ENCODE results near the gene SCGB2B2.
"Not testable (repeated sequence)": the region's sequence is repeated elsewhere in the genome, so short reads cannot be mapped to it uniquely, and the experiment has no call there.

SCGB2B2 gene

GRCh38 chr19:34668077-34668689, 8.8 kb downstream of the SCGB2B2 start:
- DNase-seq, result not testable (repeated sequence)

DNA sequence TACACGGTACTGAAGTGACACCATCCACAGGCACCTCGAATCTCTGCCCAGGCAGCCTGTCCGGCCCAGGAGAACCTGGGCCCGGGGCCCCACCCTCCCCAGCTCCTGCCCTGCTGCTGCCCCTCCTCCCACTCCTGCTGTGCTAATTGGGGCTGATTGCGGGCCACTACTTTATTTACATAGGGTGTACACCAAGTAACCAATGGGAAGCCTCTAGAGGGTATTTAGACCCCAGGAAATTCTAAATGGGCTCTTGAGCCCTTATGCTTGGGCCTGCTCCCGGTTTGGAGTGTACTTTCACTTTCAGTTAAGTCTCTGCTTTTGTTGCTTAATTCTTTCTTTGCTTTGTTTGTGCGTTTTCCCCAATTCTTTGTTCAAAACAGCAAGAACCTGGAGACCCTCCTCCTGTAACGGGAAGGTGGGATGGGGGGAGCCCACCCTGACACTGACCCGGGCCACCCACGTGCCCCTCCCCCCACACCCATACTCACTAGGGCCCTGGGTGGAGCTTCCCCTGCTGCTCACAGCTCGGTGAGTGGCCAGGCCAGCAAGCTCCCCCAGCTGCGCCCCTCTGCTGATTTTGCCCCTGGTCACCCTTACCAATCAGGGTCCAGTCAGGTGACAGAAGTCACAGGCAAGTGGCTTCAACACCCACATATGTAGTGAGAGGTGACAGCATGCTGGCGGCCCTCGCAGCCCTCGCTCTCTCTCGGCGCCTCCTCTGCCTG, 9.4 kb downstream of the SCGB2B2 start:
- no peak for DNase-seq

DNA sequence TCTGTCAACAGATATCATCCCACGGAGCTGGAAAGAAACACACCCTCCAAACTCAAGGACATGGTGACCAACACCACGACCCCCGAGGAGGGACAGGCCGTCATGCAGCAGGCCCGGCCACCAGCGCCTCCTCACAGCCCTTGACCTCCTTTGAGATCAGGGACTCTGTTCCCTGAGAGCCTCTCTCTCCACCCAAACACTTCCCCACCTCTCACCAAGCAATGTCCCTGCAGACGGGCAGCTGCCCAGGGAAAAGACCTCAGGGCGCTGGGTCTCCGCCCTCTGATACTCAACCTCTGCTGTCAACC, 10.0 kb downstream of the SCGB2B2 start:
- no peak for DNase-seq

DNA sequence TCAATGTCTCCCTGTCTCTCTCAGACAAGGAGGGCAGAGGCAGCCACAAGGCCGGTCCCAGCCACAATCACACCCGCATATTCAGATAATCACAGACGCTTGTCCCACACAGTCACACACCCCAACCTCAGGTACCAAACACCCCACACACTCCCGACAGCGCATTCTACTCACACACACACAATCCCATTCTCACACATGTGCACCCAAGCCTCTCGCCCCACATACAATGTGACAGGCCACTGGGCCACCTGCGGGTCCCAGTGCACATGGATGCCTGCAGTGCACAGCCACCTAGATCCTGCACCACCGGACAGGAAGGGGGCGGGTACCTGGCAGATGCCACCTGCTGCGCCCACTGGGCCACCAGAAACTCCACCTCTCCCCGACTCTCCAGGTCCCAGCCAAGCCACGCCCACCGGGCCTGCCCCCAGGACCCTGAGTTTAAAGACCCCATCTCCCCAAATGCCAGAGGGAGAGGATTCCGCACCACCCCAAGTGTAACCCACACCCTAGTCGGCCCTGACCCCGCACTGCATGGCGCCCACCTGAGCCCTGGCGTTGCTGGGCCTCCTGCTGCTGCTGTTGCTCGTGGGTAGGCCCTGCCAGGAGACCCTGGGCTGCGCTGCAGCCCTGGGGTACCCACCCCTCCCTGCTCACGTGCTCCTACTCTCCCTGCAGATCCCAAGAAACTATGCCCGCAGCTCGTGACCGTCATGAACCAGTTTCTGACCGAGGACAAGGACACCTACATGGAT, 10.6 kb downstream of the SCGB2B2 start:
- DNase-seq, result no peak

- not testable (repeated sequence) for DNase-seq
Observed at GRCh38 chr19:34665275-34665674, 11.7 kb downstream of the SCGB2B2 start.

GRCh38 chr19:34664870-34665269, 12.1 kb downstream of the SCGB2B2 start:
- DNase-seq, result no peak

DNA sequence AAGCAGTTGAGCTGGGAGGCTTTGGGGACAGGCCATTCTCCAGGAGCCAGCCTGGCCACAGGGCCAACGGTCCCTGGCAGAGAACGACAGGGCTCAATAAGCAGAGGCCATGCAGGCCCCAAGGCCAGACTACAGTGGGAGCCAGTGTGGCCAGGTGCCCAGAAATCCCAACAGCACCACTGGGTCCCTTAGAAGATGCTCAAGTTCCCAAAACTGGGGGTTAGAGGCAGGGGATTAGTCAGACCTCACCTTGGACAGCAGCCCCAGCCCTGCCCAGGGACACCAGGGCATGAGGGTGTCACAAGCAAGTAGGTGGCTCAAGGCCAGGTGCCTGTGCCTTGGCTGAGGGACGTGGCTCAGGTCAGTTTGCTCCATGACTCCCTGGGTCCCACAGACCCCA, 12.8 kb downstream of the SCGB2B2 start:
- no peak for DNase-seq

DNA sequence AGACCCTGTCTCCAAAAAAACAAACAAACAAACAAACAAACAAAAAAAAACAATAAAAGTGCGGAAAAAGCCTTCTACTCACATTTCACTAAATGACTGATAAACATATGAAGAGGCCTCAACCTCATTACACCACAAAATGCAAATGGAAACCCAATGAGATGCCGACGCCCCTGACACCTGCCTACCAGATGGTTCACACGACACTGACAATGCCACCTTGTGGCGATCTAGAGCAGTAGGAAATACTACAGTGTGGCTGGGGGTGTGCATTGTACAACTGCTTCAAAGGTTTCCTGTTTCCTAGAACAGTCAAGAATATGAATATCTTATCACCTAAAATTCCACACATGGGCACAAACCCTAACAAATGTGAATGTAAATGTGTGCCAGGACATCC, 14.0 kb downstream of the SCGB2B2 start:
- peak; percentile 33 for DNase-seq

DNA sequence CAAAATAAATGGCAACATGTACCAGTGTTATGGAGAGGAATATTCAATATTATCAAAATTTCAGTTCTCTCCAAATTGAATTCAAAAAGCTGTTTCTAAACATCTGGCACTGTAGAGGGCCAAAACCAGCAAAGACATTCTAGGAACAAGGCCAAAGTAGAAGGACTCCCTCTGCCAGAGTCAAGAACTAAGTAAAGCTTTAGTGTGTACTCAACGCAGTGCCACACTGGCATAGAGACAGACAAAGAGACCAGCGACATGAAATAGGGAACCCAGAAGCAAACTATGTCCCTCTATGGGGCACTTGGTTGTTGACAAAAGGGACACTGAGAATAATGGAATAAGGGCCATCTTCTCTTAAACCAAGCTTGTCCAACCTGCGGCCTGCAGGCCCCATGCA, 15.6 kb downstream of the SCGB2B2 start:
- no peak for DNase-seq

GRCh38 chr19:34655651-34656050, 21.3 kb downstream of the SCGB2B2 start:
- no peak for DNase-seq

GRCh38 chr19:34654796-34655195, 22.2 kb downstream of the SCGB2B2 start:
- no peak for DNase-seq

DNA sequence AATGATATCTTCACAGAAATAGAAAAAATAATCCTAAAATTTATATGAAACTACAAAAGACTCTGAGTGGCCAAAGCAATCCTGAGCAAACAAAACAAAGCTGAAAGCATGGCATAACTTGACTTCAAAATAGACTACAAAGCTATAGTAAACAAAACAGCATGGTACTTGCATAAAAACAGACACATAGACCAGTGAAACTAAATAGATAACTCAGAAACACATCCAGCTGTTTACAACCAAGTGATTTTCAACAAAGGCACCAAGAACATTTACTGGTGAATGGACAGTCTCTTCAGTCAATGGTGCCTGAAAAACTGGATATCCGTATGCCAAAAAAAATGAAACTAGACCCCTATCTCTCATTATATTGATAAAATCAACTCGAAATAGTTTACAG, 25.2 kb downstream of the SCGB2B2 start:
- no peak for DNase-seq

DNA sequence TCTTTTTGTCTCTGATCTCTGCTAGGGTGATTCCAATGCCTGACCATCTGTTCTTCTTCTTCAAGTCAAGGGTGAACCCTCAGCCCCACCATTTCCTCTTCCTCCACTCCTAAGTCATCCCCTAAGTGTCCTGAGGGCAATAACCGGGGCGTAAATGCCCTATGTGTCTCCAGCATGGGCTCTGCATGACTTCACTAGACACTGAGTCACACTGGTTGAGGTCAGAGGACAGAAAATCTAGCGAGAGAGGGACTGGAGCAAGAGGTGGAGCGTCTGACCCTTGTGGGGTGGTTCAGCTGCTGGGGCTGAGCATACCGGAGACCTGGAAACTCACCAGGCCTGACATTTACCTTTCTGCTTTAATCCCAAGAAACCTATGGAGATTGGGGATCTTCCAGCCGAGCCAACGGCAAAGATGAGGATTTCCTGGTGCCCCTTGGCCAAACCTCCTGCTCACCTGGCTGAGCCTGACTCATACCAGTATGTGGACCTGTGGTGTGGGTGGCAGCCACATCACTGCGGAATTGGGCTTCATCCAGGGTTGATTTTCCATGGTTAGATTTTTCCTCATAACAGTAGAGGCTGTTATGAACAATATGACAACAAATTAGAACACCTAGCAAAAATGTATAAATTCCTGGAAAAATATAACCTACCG, 26.9 kb downstream of the SCGB2B2 start:
- no peak for DNase-seq

DNA sequence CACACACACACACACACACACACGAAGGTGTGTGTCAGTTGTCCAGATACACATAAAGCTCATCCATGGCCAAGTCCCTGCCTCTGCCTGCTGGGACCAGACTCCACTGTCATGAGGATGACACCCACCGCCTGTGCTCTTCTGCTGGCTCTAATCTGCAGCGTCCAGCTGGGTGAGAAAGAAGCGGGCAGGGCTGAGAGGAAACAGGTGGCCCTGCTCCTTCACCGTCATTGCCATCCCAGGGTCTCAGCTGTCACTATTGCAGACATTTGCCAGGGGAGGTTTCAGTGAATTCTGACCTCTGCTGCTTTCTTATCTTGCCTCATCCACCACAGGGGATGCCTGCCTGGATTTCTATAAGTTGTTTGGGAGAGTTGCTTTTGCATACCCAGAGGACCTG, 31.4 kb downstream of the SCGB2B2 start:
- DNase-seq, result no peak

DNA sequence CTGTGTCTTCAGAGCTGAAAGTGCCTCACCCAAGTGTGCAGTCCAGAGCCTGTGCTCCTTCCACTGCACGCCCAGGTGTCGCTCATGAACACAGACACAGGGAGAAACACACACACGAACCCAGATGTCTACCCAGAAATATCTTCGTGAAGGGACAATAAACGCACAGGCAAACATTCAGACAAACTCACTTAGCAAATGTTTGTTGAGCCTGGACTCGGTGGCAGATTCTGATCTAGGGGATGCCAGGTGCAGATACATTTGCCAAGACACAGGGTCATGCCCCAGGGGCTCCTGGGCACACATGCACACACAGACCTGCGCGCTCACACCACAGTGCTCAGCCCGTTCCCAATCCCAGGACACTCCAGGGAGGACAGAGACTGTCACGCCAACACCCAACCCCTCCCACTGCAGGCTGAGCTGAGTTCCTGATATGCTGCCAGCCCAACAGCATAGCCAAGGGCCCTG, 31.9 kb downstream of the SCGB2B2 start:
- DNase-seq, result no peak

GRCh38 chr19:34642241-34642640, 34.7 kb downstream of the SCGB2B2 start:
- DNase-seq, result no peak

GRCh38 chr19:34639491-34640085, 37.4 kb downstream of the SCGB2B2 start:
- peak; percentile 40 for DNase-seq

GRCh38 chr19:34633802-34634201, 43.2 kb downstream of the SCGB2B2 start:
- DNase-seq, result no peak

Data from CD4-positive, alpha-beta T cell treated with Interleukin-15 for 1 hour (primary cell).